HG03460 (cell line): ENCODE results near the gene BBS9.
"Not testable (repeated sequence)": the region's sequence is repeated elsewhere in the genome, so short reads cannot be mapped to it uniquely, and the experiment has no call there.

Experiments used
- ATAC-seq: cut with Tn5 transposase; IDR thresholded peaks from one replicate; pipeline ENCODE4 v1.9.1; 2021; ENCODE audit not compliant: unreplicated experiment

BBS9 gene

DNA sequence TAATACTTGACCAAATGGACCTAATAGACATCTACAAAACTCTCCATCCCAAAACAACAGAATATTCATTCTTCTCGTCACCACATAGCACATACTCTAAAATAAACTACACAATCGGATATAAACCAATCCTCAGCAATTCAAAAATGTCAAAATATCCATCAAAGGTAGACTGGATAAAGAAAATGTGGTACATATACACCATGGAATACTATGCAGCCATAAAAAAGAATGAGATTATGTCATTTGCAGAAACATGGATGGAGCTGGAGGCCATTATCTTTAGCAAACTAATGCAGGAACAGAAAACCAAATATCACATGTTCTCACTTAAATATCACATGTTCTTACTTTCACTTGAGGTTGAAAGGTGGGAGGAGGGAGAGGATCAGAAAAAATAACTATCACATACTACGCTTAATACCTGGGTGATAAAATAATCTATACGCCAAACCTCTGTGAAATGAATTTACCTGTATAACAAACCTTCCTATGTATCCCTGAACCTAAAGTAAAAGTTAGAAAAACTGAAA, 142.5 kb downstream of the BBS9 start:
- ATAC-seq: not testable (repeated sequence)

DNA sequence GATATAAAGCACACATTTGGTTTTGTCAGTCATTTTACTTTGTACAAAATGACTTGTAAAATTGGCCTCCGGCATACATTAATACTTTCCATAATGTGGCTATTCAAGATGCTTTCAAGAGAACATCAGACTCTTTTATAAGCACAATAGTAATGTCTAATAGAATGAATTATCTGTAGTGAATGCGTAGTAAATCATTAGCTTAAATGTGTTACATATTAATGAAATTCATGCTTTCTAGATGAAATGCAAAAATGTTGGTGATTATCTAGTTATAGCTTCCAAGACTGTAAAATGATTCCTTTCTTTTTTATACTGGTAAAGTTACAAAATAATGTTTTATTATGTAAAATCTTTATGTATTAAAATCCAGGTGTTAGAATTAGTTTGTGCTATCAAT, 144.0 kb downstream of the BBS9 start:
- ATAC-seq: no peak

DNA sequence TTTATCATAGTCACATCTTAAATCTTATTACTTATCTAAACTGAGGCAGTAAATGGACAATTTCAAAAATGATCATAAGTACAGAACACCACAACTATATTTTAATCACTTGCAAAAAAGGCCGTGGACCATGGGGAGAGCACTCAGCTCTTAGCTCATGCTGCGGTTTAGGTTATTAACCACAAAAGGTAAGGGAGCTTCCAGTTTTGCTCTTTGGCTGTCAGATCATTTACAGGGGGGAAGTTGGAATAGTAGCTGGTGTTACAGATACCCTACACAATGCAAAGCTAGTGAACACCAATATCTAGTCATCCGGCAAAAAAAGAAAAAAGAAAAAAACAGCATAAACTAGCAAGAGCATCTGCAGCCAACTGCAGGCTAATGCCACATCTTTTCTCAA, 147.0 kb downstream of the BBS9 start:
- no peak for ATAC-seq

DNA sequence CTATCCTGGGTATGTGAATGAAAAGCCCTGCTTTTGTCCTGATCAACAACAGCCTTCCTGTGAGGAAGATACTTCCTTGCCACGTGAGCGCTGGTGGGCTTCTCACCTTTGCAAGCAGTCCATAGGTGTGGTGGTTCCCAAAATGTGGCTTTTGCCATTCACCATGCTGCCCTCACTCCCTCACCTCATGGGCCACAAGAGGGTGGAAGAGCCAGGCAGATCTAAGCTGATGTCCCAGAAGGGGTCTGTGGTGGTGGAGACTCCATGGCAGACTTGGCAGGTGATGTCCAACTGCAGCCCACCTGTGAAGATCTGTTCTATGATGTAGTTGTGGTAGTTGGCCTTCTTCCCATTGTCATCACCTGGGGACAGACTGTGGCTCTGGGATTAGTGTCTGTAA, 147.4 kb downstream of the BBS9 start:
- no peak for ATAC-seq

DNA sequence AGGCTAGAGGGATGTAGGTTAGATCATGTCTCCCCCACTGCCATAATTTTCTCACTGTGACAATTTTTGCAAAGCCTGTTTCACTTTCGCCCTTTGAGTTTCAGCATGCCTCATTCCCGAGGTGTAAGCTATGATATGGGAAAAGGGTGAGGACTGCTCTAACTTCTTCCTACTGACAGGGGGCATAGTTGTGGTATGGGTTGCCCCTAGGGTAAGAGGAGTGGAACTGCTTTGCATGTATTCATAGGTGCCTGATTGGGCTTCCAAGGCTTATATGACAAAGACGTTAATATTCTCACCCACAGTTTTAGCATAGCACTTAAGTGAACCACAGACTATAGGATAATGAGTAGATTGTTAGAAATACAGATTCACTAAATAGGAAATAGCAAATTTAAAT, 148.7 kb downstream of the BBS9 start:
- no peak for ATAC-seq

DNA sequence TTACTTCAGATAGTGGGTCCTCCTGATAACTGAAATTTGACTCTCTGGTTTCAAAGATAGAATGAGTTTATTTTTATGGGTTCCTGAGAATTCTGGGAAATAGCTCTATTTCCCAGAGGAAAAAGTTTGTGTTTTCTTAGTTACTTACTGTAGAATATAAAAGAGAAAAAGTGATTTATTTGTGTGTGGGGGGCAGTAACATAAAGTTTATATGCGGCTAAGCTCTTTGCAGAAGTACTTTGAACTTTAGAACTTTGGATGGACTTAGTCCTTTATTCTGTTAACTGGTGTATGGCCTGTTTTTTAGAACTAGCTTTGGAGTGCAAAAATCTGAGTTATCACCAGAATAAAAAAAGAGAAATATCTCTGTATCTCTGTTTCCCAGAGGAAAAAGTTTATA, 157.1 kb downstream of the BBS9 start:
- no peak for ATAC-seq

DNA sequence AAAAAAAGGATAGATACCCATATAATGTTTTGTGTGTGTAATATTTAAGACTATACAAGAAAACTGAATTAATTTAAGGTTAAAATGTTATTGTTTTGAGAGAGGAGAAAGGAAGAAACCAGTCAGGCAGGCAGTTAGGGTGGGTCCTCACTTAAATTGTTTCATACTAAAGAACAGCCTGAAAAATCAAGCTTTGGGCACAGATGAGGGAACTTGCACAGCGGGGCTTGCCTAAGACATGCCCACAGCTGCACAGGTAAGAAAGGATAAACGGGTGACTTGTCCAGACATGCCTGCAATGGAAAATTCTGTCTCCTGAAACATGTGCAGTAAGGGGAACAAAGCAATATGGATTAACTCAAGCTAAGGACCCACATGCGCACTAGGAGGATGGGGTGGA, 158.4 kb downstream of the BBS9 start:
- no peak for ATAC-seq

DNA sequence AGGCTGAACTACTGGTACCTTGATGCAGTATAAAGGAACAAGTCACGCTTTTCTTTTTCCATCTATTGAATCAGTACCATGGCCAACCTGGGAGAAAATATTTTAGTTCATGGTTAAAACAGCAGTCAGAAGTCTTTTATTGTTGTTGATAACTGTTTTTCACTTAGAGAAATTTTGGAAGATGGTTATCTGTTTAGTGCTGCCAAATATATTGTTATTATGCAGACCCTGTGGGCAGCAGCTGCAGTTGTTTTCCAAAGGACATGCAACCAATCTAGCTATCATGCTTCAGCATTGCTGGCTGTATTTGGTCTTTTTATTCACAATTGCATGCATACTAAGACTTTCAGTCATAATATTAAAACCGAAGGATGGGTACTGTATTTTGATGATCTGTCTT, 169.5 kb downstream of the BBS9 start:
- ATAC-seq: no peak

DNA sequence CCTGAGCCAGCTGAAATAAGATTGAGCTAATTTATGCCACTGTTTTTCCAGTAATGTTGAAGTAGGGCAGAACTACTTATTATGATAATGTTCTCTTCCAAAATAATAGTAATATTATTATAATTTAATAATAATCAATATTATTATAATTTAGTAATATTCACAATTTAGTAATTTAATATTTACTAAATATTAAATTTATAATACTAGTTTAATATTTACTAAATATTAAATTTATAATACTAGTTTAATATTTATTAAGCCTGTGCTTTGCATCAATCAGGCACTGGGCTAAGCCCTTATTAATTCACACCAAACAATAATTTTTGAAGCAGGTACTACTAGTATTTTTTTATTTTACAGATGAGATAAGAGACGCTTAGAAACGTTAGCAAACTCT, 170.1 kb downstream of the BBS9 start:
- no peak for ATAC-seq

DNA sequence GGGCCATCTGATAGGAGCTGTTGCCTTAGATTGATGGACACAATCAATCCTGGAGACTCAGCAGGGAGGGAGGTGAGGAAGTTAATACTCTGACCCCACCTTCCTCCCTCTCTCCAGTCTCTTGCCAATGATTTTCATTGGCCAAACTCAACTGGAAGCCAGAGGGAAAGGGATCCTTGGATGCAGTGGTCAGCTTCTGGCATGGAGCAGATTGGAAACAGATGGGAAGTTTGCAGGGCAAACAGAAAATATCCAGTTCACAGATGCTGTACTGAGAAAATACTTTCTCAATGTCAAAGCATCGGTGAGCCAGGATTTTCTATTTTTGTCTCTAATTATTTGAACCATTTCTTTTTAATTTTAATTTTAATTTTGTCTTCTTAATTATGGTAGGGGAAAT, 170.8 kb downstream of the BBS9 start:
- ATAC-seq: no peak

DNA sequence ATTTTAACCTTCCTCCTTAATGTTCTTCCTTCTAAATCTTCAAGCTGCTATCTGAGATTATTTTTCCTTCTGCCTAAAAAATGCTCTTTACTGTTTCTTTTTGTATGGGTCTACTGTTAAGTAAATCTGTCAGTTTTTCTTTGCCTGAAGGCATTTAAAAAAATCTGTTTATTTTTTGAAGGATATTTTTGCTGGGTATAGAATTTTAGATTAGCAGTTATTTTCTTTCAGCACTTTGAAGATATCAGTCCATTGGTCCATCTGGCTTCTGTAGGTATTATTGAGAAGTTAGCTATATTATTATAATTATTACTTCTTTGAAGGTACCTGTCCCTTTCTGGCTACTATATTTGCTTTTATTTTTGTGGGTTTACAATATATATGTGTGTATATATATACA, 171.4 kb downstream of the BBS9 start:
- no peak for ATAC-seq

DNA sequence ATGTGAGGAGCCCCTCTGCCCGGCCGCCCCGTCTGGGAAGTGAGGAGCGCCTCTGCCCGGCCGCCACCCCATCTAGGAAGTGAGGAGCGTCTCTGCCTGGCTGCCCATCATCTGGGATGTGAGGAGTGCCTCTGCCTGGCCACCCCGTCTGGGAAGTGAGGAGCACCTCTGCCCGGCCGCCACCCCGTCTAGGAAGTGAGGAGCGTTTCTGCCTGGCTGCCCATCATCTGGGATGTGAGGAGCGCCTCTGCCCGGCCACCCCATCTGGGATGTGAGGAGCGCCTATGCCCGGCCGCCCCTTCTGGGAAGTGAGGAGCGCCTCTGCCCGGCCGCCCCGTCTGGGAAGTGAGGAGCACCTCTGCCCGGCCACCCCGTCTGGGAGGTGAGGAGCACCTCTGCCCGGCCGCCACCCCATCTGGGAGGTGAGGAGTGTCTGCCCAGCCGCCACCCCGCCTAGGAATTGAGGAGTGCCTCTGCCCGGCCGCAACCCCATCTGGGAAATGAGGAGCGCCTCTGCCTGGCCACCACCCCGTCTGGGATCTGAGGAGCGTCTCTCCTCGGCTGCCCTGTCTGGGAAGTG, 174.7 kb downstream of the BBS9 start:
- ATAC-seq: not testable (repeated sequence)

DNA sequence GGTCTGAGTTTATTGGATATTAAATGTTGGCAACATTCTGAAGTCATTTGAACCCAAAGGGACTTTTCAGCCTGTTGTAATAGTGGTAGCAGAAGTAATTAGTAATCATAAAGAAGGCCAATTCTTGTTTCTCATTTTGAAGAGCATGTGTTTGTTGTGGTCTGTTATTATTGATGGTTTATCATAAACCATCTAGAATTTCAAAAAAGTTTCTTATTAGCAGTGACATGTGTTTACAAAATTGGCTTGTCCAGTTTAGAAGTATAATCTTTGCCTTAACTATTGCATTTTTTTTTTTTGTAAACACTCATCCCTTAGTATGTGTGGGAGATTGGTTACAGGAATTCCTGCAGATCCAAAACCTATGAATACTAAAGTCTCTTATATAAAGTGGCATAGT, 177.8 kb downstream of the BBS9 start:
- no peak for ATAC-seq

DNA sequence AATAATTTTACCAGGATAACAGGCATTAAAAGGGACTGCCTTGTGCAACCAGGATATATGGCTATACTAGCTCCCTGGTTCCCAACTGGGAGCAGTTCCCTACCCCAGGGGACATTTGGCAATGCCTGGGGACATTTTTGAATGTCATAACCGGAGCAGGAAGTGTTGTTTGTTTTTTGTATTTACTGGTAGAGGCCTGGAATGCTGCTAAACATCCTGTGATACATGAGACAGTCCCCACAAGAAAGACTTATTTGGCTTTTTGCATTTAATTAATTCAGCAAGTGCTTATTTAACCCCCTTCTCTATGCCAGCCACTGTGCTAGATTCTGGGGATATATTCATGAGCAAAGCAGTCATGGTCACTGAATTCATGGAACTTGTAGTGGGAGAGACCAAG, 181.2 kb downstream of the BBS9 start:
- ATAC-seq: no peak

DNA sequence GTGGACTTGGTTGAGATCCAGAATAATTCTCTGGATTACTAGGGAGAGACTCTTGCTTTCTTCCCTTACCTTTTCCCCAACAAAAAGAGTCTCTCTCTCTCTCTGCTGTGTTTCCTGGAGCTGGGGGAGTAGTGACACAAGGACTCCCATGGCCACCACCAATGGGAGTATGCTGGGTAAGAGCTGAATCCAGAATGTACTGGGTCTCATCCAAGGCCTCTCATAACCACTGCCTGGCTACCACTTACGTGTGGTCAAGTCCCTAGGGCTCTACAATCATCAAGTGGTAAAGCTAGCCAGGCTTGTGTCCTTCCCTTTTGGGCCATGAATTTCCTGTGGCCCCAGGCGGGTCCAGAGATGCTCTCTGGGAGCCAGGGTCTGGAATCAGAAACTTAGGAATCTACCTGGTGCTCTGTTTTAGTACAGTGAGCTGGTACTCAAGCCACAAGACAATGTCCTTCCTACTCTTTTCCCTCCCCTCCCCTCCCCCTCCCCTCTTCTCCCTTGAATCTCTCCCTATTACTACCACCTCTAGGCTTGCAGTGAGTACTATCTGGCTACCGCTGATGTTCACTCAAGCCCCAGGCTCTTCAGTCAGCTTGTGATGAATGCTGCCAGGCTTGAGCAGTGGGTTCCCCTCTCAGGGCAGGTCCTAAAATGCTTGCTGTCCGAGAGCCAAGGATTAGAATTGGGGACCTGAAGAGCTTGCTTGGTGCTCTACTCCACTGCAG, 196.6 kb downstream of the BBS9 start:
- no peak for ATAC-seq

DNA sequence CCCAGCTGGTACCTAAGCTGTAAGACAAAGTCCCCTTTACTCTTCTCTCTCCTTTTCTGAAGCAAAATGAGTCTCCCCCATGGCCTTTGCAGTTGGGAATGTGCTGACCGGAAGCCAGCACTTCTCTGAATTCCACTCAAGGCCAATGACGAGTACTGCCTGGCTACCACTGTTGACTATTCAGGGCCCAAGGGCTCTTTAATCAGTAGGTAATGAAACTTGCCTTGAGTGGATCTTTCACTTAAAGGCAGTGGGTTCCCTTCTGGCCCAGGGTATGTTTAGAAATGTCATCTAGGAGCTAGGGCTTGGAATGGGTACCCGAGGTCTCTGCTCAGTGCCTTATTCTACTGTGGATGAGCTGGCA, 197.1 kb downstream of the BBS9 start:
- ATAC-seq: no peak

DNA sequence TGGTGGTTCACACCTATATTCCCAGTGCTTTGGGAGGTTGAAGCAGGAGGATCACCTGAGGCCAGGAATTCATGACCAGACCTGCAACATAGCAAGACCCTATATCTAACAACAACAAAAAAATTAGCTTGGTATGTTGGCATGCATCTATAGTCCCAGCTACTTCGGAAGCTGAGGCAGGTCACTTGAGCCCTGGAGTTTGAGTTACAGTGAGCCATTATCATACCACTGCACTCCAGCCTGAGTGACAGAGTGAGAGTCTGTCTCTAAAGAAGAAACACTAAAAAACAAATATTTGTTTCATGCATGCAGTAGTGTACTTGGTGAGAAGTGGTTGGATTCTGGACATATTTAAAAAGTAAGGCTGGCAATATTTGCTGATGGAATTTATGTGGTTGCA, 198.1 kb downstream of the BBS9 start:
- no peak for ATAC-seq

DNA sequence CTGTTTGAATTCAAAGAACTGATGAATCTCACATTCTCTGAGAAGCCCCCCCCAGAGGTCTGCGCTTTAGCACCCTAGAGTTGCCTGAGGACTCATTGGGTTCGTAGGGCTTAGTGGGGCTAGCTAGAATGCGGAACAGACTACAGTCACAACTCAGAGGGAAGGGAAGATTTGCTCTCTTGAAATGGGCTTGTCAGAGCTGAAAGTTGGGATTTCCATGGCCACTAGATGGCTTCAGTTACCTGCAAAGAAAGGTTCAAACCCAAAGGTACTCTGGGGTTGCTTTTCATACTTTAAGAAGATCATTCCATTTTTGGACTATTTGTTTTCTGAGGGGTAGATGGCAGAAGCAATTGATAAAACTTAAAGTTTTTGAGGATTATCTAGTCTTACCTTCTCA, 205.0 kb downstream of the BBS9 start:
- ATAC-seq: no peak

DNA sequence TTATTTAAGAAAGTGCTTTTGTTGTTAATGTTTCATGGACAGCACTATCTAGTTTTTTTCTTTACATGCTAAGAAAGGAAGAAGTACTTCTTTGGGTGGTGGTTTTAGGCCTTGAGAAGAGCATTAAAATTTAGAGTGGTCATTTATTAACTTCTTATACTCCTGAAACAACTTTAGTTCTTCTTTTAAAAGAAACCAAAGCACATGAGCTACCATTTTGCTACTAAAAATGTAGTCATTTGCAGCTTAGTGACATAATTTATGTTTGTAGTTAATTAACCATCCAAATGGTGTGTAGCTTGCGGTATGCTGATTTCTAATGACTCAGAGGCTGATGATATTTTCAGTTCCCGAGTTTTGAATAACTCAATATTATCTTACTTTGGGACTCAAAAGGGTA, 207.5 kb downstream of the BBS9 start:
- no peak for ATAC-seq

DNA sequence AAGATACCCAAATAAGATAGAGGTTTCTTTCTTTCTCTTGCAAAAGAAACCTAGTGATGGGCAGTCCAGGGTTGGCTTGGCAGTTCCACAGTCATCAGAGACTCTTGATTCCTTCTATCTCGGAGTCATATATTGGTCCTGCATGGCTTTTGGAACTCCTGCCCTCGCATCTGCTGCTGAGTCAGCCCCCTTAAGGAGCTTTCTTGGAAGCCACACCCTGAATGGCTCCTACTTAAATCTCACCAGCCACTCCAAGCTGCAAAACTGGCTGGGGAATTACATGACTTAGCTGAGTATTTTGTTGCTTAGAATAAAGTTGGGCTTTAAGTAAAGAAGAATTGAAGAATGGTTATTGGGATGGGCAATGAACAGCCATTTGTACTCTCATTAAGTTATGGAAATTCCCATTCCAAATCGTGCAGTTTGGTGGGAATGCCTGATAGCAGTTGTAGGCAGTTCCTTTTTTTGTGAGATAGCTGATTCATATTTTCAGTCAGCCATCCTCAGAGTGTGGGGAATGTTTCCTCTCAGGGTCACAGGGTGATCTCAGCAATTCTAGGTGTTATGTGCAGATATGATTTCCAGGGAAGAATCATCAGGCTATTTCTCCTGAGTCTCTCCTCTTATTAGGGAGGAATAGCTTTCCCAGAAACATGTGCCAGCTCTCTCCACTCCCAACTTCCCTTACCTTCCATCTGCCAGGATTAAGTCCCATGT, 209.9 kb downstream of the BBS9 start:
- ATAC-seq: no peak

DNA sequence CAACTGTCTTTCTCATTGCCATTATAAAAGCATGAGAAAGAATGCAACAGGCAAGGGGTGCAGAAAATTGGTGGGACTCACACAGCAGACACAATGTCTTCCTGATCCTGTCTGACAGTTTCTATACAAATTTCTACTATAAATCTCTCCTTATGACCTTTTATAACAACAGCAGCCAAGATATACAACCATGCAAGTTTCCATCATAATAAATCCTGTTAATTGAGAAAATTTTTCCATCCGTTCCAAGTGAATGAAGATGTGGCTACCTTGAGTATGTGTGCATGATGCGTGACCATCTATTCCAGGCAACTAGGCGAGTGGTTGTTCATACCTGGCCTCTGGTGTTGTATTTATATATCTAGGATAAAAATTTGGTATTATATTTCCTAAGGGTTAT, 216.7 kb downstream of the BBS9 start:
- no peak for ATAC-seq

DNA sequence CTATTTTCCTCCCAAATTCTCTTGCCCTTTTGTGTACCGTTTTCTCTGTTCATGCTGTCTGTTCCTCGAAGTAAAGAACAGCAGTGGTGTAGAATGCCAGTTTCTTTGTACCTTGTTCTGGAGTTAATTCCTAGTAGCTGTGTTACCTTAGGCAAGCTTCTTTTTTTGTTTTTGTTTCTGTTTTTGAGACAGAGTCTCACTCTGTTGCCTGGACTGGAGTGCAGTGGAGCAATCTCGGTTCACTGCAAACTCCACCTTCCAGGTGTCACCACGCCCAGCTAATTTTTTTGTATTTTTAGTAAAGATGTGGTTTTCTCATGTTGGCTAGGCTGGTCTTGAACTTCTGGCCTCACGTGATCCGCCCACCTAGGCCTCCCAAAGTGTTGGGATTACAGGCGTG, 221.2 kb downstream of the BBS9 start:
- no peak for ATAC-seq
